GM12878 (cell line): ENCODE results near the gene REV3L.

Experiments used
- ATF3 ChIP-seq: IDR thresholded peaks from 2 replicates; pipeline ENCODE4 v1.6.1; 2011; ENCODE audit warnings: low read depth, mild to moderate bottlenecking, low read length, moderate library complexity, borderline replicate concordance; ENCODE audit errors: extremely low read depth
- CTCF ChIP-seq, 3 experiments: IDR thresholded peaks in 2 of 3; conservative IDR thresholded peaks in 1 of 3; 2 replicates each; pipeline ENCODE4 v1.5.1; 2011; ENCODE audit warnings: low read depth in 3 of 3, low read length in 3 of 3, mild to moderate bottlenecking in 3 of 3, control low read depth in 2 of 3, moderate library complexity in 2 of 3, inconsistent platforms in 1 of 3, mixed read lengths in 1 of 3; ENCODE audit not compliant: control insufficient read depth in 2 of 3, insufficient read depth in 1 of 3; ENCODE audit errors: extremely low read depth in 1 of 3
- NFYB ChIP-seq: IDR thresholded peaks from 2 replicates; pipeline ENCODE4 v1.6.1; 2011; ENCODE audit warnings: low read depth, mild to moderate bottlenecking, low read length, improper control_type of control experiment, moderate library complexity; ENCODE audit not compliant: insufficient read depth
- POLR2A ChIP-seq: IDR thresholded peaks from 2 replicates; pipeline ENCODE4 v1.6.1; 2011; ENCODE audit warnings: low read depth, mild to moderate bottlenecking, low read length
- PRDM15 ChIP-seq: fragments of 450-650 bp; formaldehyde crosslinking; IDR thresholded peaks from 2 replicates; pipeline ENCODE4 v1.4.0; 2020; ENCODE audit warnings: mild to moderate bottlenecking, moderate library complexity
- REST ChIP-seq: IDR thresholded peaks from 2 replicates; pipeline ENCODE4 v1.6.1; 2012; ENCODE audit warnings: mild to moderate bottlenecking, low read depth, low read length
- SIN3A ChIP-seq: IDR thresholded peaks from 2 replicates; pipeline ENCODE4 v1.6.1; 2012; ENCODE audit warnings: low read depth, low read length, improper control_type of control experiment
- TBL1XR1 ChIP-seq: IDR thresholded peaks from 2 replicates; pipeline ENCODE4 v1.6.1; 2012; ENCODE audit warnings: low read depth, low read length, improper control_type of control experiment
- YY1 ChIP-seq: IDR thresholded peaks from 2 replicates; pipeline ENCODE4 v1.6.1; 2011; ENCODE audit warnings: low read depth, mild to moderate bottlenecking, low read length

GRCh38 chr6:111417946-111418345, 65.1 kb downstream of the REV3L start:
- TF ChIP-seq PRDM15: no peak
- no peak for TF ChIP-seq CTCF (IDR thresholded peaks at IDR 0.05 in 2 of 3, conservative IDR thresholded peaks at IDR 0.05 in 1 of 3; ENCODE audit: control insufficient read depth in 2 of 3, extremely low read depth in 1 of 3, insufficient read depth in 1 of 3, low read depth in 3 of 3, low read length in 3 of 3)
- no peak for TF ChIP-seq REST
- TF ChIP-seq TBL1XR1: no peak
- no peak for TF ChIP-seq YY1
- no peak for TF ChIP-seq POLR2A
- no peak for TF ChIP-seq NFYB
- no peak for TF ChIP-seq ATF3
- TF ChIP-seq SIN3A: no peak
